Heart left ventricle (tissue), 13 donors: ENCODE results near the gene GPC3.

ENCODE experiments used
- CTCF ChIP-seq, 12 donors: fragments of 200-600 bp; sonication (generic) in 4 of 12; IDR thresholded peaks; one replicate each; pipeline versions ENCODE4 v1.5.0 to v1.8.0; 2018 to 2022; ENCODE audit warnings: antibody characterized with exemption in 12 of 12, mild to moderate bottlenecking in 5 of 12
- POLR2A ChIP-seq, 2 donors: fragments of 450-650 bp; IDR thresholded peaks; one replicate each; pipeline ENCODE4 v1.6.1; 2017; ENCODE audit warnings: antibody characterized with exemption in 2 of 2, mild to moderate bottlenecking in 2 of 2, moderate library complexity in 2 of 2
- donor health status: ischemic (EF 13 %, LVEDD 7.1; RV severe dilation, severe dysfunction).
- donor health status: DM: no; HTN: yes; CAD: no.
- donor health status: DM: no; HTN: no; CAD: no.
- donor health status: ischemic (EF 25% LVEDD 6.9; RV normal size, moderate dysfunction).
- donor health status: ischemic (EF 25% LVEDD 5.7; RV mildly dilated, moderate dysfunction).
- donor health status: ischemic (EF 35%, LVEDD 5.7; RV mildly dilated, moderate dysfunction).
- donor health status: nonischemic (EF 11% LVEDD 7.7; RV severe dilation, severe dysfunction).
- donor health status: DM: yes; HTN: yes; CAD: no.
- donor health status: PGD.
- donor health status: ischemic (EF 29% LVEDD 5.4; RV normal size, mild dysfunction).
- donor health status: nonischemic (EF 23%, LVEDD 6.1; RV moderate dilation, normal function).

DNA sequence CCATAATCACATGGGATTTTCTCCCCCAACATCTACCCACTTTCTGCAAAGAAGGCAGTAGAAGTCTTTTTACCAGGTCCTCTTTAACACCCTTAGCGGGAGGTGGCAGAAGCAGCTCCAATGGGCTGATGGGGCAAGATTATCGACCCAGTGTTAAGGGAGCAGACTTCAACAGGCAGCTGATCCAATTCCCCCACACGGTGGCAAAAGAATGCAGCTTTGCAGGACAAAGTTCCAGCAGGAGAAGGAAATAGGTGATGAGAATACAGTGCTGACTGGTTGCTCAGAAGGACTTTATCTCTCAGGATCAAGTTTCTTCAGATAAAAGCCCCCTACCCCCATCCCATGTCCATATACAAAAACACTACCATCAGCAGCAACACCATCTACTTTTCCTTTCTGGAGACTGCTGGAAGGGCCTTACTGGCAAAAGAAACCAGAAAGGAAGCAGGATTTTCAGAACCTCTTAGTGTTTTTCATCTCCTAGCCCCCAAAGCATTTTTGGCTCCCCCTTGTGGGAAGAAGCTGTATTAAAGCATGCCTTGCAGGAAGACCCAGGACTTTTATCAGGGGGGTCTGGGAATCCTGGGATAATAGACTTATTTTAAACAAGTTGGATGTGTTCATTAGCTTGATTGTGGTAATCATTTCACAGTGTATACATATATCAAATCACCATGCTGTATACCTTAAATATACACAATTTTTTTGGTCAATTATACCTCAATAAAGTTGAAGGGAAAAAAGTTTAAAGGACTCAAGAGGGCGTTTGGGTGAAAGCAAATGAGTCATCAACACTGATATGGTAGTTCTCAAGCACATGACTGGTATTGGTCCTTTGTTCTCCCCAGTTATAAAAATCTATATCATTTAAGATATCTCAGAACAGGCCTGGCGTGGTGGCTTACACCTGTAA, 146.4 kb downstream of the GPC3 start:
- TF ChIP-seq CTCF (IDR thresholded peaks at IDR 0.05) (peak; percentile 26 to 60 (median 42)), POLR2A (IDR thresholded peaks at IDR 0.05) (no peak)
